GM15510 (cell line): ENCODE measurements around the gene FAM47A.

ENCODE experiments used
- POLR2A ChIP-seq: IDR thresholded peaks from 3 replicates; pipeline ENCODE4 v1.6.1; 2011; ENCODE audit warnings: borderline replicate concordance; ENCODE audit not compliant: insufficient read length; ENCODE audit errors: extremely low read depth

The FAM47A gene

DNA sequence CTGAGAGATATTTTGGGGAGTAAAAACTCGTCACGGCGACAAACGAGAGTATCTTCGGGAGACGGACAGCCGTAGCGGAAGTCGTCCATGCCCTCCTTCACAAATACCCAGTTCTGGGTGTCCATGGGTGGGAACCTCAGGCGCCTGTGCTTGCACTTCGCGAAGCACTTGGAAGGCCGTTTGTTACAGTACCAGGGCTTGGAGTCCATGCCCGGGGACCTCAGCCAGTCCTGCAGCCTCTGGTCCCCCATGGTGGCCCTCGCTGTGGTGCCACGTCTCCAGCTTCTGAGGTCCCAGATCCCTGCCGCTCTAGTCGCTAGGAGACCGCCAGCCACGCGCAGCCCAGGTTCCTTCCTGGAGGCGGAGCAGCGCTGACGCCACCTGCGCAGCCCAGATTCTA, at the start of gene FAM47A:
Gene FAM47A (minus strand): TSS at position 287 of the 400 bp plus-strand sequence. CDS start 36 bp downstream, at position 251.
- no peak for TF ChIP-seq POLR2A

DNA sequence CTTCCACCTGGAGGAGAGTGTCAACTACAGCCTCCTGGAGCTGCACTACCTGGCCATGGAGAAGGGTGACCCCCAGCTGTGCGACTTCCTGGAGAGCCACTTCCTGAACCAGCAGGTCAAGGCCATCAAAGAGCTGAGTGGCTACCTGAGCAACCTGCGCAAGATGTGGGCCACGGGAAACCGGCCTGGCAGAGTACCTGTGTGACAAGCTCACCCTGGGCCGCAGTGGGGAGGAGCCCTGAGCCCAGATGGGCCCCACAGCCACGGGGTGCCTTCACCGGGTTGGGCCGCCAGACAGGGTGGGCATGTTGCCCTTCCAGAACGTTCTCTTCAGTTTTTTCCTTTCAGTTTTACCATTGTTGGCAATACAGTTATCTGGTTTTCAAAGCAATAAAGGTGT, 15.2 kb upstream of the FAM47A start:
- no peak for TF ChIP-seq POLR2A

DNA sequence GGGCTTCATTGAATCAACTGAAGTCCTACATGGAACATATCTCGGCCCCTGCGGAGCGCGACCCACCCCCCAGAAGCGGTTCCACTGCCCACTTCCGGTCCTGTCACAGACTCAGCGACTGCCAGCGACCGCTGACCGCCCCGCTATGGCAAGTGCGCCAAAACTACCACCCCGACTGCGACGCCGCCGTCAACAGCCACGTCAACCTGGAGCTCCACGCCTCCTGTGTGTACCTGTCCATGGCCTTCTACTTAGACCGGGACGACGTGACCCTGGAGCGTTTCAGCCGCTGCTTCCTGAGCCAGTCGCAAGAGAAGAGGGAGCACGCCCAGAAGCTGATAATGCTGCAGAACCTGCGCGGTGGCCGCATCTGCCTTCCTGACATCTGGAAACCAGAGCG, 14.8 kb upstream of the FAM47A start:
- no peak for TF ChIP-seq POLR2A

DNA sequence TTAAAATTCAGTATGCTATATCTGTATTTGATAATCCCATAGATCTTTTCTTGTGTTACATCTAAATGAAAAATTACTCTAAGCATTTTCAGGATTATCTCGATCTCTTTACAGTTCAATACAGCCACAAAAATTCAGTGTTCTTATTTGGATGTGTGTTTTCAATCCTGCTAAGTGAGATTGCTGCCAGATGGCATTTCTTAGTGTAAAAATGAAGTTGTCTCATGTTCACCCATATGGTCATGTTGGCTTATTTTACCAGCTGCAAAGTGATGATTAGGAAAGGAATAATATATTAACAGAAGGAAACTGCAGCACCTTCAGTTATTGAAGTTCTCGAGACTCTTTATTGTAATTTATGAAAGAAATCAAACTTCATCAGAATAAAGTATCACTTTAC, 12.1 kb upstream of the FAM47A start:
- TF ChIP-seq POLR2A: no peak

DNA sequence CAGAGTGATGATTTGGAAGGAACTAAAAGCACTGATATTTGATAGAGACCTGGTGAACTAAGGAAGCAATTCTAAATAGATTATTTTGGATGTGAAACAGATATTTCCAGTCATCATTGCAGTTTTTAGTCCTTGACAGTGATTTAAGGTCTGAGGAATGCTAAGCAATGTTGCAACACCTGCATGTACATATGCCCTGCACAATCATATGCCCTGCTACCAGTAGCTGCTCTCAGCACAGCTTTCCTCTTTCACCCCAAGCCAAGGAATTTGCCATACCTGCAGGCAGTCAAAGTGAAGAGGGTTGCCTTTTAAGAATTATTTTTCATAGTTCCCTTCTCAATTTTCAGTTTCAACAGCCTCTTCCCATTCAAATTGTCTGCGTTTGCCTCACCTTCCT, 8.7 kb upstream of the FAM47A start:
- no peak for TF ChIP-seq POLR2A

DNA sequence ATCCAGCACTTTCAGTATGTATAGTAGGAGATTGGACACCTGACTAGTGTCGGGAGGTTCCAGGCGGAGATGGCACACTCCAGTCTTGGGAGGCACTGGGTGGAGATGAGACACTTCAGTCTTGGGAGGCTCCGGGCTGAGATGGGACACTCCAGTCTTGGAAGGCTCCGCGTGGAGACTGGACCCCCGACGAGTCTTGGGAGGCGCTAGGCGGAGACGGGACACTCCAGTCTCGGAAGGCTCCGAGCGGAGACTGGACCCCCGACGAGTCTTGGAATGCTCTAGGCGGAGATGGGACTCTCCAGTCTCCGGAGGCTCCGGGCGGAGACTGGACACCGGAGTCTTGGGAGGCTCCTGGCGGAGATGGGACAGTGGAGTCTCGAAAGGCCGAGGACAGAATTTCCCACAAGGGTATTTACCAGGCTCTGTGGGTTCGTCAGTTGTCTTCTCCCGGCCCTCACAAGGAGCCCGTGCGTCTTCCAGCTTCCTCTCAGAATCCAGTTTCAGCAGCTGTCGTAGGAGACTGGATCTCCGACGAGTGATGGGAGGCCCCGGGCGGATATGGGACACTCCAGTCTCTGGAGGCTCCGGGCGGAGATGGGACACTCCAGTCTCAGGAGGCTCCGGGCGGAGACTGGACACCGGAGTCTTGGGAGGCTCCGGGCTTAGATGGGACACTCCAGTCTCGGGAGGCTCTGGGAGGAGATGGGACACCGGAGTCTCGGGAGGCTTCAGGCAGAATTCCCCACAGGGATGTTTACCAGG, 952 bp downstream of the FAM47A start:
- TF ChIP-seq POLR2A: no peak

DNA sequence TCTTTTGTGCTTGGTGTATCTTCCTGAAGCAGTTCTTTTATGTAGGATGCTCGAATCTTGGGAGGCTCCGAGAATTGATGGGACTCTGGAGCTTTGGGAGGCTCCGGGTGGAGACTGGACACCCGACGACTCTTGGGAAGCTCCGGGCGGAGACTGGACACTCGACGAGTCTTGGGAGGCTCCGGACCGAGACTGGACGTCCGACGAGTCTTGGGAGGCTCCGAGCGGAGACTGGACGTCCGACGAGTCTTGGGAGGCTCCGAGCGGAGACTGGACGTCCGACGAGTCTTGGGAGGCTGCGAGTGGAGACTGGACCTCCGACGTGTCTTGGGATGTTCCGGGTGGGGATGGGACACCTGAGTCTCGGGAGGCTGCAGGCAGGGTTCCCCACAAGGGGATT, 1.6 kb downstream of the FAM47A start:
- no peak for TF ChIP-seq POLR2A

DNA sequence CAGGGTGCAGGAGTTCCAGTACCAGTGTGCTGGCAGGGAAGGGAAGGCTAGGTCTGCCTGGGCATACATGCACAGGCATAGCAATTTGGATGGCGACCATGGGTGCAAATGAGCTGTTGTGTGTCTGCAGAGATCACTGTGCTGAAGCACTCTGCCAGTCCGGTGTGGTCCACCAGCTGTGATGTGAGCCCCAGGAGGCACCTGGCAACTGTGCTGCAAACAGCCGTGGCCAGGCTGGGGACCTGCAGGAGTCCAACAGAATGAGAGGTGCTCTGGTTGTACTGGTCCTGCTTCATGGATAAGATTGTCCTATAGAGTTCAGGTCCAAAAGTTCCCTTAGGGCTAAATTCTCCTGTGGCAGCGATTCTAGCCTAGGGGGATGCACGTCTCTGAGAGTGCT, 6.1 kb downstream of the FAM47A start:
- TF ChIP-seq POLR2A: no peak

DNA sequence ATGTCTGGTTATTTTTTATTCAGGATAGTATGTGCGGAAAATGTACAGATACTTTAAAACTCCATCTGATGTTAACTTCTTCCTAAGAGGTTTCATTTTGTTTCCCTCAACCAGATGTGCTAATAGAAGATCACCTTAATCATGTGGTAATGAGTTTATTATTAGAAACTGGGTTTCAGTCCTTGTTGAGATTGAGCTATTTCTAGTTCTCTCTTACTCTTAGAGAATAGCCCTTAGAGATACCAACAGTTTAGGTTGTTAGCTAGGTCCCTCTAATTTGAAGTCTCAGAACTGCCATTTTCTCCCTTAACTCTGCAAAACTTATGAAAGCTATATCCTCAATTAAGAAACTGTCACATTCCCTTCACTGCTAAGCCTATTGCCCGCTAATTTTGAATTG, 13.0 kb downstream of the FAM47A start:
- no peak for TF ChIP-seq POLR2A

DNA sequence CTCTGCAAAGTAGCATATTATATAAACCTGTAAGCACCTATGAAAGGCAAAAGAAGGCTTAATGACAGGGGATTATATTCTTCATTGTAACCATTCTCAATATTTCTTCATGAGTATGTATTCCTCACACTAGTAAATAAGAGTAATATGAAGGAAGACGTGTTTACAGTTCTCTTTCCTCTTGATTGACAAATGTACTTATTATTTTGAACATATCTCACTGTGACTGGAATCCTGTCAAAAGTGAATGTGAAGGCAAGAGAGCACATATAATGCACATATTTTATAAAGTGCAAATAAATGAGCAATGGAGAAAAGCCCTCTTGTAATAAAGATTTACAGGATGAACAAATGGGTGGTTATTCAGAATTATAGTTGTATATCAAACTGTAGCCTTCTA, 19.7 kb downstream of the FAM47A start:
- no peak for TF ChIP-seq POLR2A
